Measurements from ENCODE around the gene TERT.

TERT gene

GRCh38 chr5:1209896-1210776 is 84.7 kb downstream of the TERT start:
- H3K27me3 ChIP-seq (ENCODE audit: control insufficient read depth in 1 of 2, insufficient read depth in 2 of 2, low read length in 2 of 2): peaks cover 0 to 8% of the 10 kb centered on the region in 2 donors
- H3K4me3 ChIP-seq (ENCODE audit: low read depth in 1 of 2, low read length in 2 of 2): no peak overlapping the region
- no peak overlapping the region for H3K9ac ChIP-seq (ENCODE audit: low read length)
- no peaks in the 10 kb centered on the region for H3K36me3 ChIP-seq (ENCODE audit: insufficient read depth, low read length)
- H3K4me1 ChIP-seq (ENCODE audit: insufficient read depth, low read length): no peaks in the 10 kb centered on the region
- no peak overlapping the region for H3K27ac ChIP-seq (ENCODE audit: low read depth, low read length)
- H3K9me3 ChIP-seq (ENCODE audit: low read length): no peaks in the 10 kb centered on the region

- Histone ChIP-seq H3K9me3 (ENCODE audit: low read length) (no peaks in the 10 kb centered on the region), H3K4me3 (ENCODE audit: low read depth in 1 of 2, low read length in 2 of 2) (no peak overlapping the region), H3K27me3 (ENCODE audit: control insufficient read depth in 1 of 2, insufficient read depth in 2 of 2, low read length in 2 of 2) (peaks cover 0 to 13% of the 10 kb centered on the region in 2 donors), H3K36me3 (ENCODE audit: insufficient read depth, low read length) (no peaks in the 10 kb centered on the region), H3K27ac (ENCODE audit: low read depth, low read length) (no peak overlapping the region), H3K4me1 (ENCODE audit: insufficient read depth, low read length) (no peaks in the 10 kb centered on the region), H3K9ac (ENCODE audit: low read length) (no peak overlapping the region)
Measured at GRCh38 chr5:1209489-1209852, 85.4 kb downstream of the TERT start.

GRCh38 chr5:1208743-1209488 is 86.0 kb downstream of the TERT start:
- no peak overlapping the region for H3K4me3 ChIP-seq (ENCODE audit: low read depth in 1 of 2, low read length in 2 of 2)

GRCh38 chr5:1208221-1208742 is 86.6 kb downstream of the TERT start:
- H3K36me3 ChIP-seq (ENCODE audit: insufficient read depth, low read length): no peaks in the 10 kb centered on the region
- no peak overlapping the region for H3K9ac ChIP-seq (ENCODE audit: low read length)
- no peak overlapping the region for H3K4me3 ChIP-seq (ENCODE audit: low read depth in 1 of 2, low read length in 2 of 2)
- no peaks in the 10 kb centered on the region for H3K4me1 ChIP-seq (ENCODE audit: insufficient read depth, low read length)
- no peak overlapping the region for H3K27ac ChIP-seq (ENCODE audit: low read depth, low read length)
- H3K9me3 ChIP-seq (ENCODE audit: low read length): no peaks in the 10 kb centered on the region
- H3K27me3 ChIP-seq (ENCODE audit: control insufficient read depth in 1 of 2, insufficient read depth in 2 of 2, low read length in 2 of 2): peaks cover 0 to 17% of the 10 kb centered on the region in 2 donors

More at GRCh38 chr5:1208743-1209488, 86.0 kb downstream of the TERT start:
- Histone ChIP-seq H3K4me1 (ENCODE audit: insufficient read depth, low read length) (no peaks in the 10 kb centered on the region), H3K36me3 (ENCODE audit: insufficient read depth, low read length) (no peaks in the 10 kb centered on the region), H3K9ac (ENCODE audit: low read length) (no peak overlapping the region), H3K9me3 (ENCODE audit: low read length) (no peaks in the 10 kb centered on the region), H3K27ac (ENCODE audit: low read depth, low read length) (no peak overlapping the region), H3K27me3 (ENCODE audit: control insufficient read depth in 1 of 2, insufficient read depth in 2 of 2, low read length in 2 of 2) (peaks cover 0 to 17% of the 10 kb centered on the region in 2 donors)

- Histone ChIP-seq H3K4me1 (ENCODE audit: insufficient read depth, low read length) (no peaks in the 10 kb centered on the region), H3K9me3 (ENCODE audit: low read length) (no peaks in the 10 kb centered on the region), H3K27me3 (ENCODE audit: control insufficient read depth in 1 of 2, insufficient read depth in 2 of 2, low read length in 2 of 2) (peaks cover 0 to 17% of the 10 kb centered on the region in 2 donors), H3K9ac (ENCODE audit: low read length) (no peak overlapping the region), H3K36me3 (ENCODE audit: insufficient read depth, low read length) (no peaks in the 10 kb centered on the region), H3K27ac (ENCODE audit: low read depth, low read length) (no peak overlapping the region), H3K4me3 (ENCODE audit: low read depth in 1 of 2, low read length in 2 of 2) (no peak overlapping the region)
Measured at GRCh38 chr5:1207555-1207954, 87.3 kb downstream of the TERT start.

- peaks cover 0 to 17% of the 10 kb centered on the region in 2 donors for H3K27me3 ChIP-seq (ENCODE audit: control insufficient read depth in 1 of 2, insufficient read depth in 2 of 2, low read length in 2 of 2)
Measured at GRCh38 chr5:1206521-1207412, 88.1 kb downstream of the TERT start.

GRCh38 chr5:1205255-1206180 is 89.3 kb downstream of the TERT start:
- H3K4me3 ChIP-seq (ENCODE audit: low read depth in 1 of 2, low read length in 2 of 2): no peak overlapping the region
- no peaks in the 10 kb centered on the region for H3K9me3 ChIP-seq (ENCODE audit: low read length)
- no peaks in the 10 kb centered on the region for H3K4me1 ChIP-seq (ENCODE audit: insufficient read depth, low read length)
- H3K27me3 ChIP-seq (ENCODE audit: control insufficient read depth in 1 of 2, insufficient read depth in 2 of 2, low read length in 2 of 2): peaks cover 0 to 24% of the 10 kb centered on the region in 2 donors
- H3K27ac ChIP-seq (ENCODE audit: low read depth, low read length): no peak overlapping the region
- H3K9ac ChIP-seq (ENCODE audit: low read length): no peak overlapping the region
- H3K36me3 ChIP-seq (ENCODE audit: insufficient read depth, low read length): no peaks in the 10 kb centered on the region

More at GRCh38 chr5:1206521-1207412, 88.1 kb downstream of the TERT start:
- Histone ChIP-seq H3K9ac (ENCODE audit: low read length) (no peak overlapping the region), H3K9me3 (ENCODE audit: low read length) (no peaks in the 10 kb centered on the region), H3K4me3 (ENCODE audit: low read depth in 1 of 2, low read length in 2 of 2) (no peak overlapping the region), H3K4me1 (ENCODE audit: insufficient read depth, low read length) (no peaks in the 10 kb centered on the region), H3K27ac (ENCODE audit: low read depth, low read length) (no peak overlapping the region), H3K36me3 (ENCODE audit: insufficient read depth, low read length) (no peaks in the 10 kb centered on the region)

- no peaks in the 10 kb centered on the region for H3K4me1 ChIP-seq (ENCODE audit: insufficient read depth, low read length)
- no peaks in the 10 kb centered on the region for H3K36me3 ChIP-seq (ENCODE audit: insufficient read depth, low read length)
- no peaks in the 10 kb centered on the region for H3K9me3 ChIP-seq (ENCODE audit: low read length)
- no peak overlapping the region for H3K4me3 ChIP-seq (ENCODE audit: low read depth in 1 of 2, low read length in 2 of 2)
- H3K27me3 ChIP-seq (ENCODE audit: control insufficient read depth in 1 of 2, insufficient read depth in 2 of 2, low read length in 2 of 2): peaks cover 0 to 24% of the 10 kb centered on the region in 2 donors
- no peak overlapping the region for H3K27ac ChIP-seq (ENCODE audit: low read depth, low read length)
- no peak overlapping the region for H3K9ac ChIP-seq (ENCODE audit: low read length)
Measured at GRCh38 chr5:1204693-1205242, 90.1 kb downstream of the TERT start.

GRCh38 chr5:1203968-1204692 is 90.7 kb downstream of the TERT start:
- H3K27me3 ChIP-seq (ENCODE audit: control insufficient read depth in 1 of 2, insufficient read depth in 2 of 2, low read length in 2 of 2): peaks cover 0 to 28% of the 10 kb centered on the region in 2 donors
- H3K36me3 ChIP-seq (ENCODE audit: insufficient read depth, low read length): no peaks in the 10 kb centered on the region
- H3K4me1 ChIP-seq (ENCODE audit: insufficient read depth, low read length): no peaks in the 10 kb centered on the region
- H3K27ac ChIP-seq (ENCODE audit: low read depth, low read length): no peak overlapping the region
- no peaks in the 10 kb centered on the region for H3K9me3 ChIP-seq (ENCODE audit: low read length)
- H3K4me3 ChIP-seq (ENCODE audit: low read depth in 1 of 2, low read length in 2 of 2): no peak overlapping the region
- H3K9ac ChIP-seq (ENCODE audit: low read length): no peak overlapping the region

All from muscle layer of colon (tissue), 2 donors.